ENCODE results near the gene C14orf180.
"Not testable (repeated sequence)": the region's sequence is repeated elsewhere in the genome, so short reads cannot be mapped to it uniquely, and the experiment has no call there.

C14orf180 gene

DNA sequence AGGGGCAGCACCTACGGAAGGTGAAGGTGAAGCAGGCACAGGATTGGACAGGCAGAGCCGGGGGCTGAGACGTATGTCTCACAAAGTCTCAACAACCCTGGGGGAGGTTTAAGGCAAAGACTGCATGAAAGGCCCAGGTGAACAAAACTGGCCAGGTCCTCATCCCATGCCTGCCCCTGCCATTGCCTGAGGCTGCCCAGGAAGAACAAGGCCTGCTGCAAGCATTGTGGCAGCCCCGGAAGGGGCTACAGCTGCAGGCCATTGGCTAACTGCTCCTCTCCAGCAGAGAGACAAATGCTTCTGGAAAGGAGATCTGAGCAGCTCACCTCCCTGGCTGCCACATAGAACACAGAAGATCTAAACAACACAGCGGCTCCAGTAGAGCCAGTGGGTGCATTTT is 45.4 kb downstream of the C14orf180 start:
- no peak for DNase-seq

DNA sequence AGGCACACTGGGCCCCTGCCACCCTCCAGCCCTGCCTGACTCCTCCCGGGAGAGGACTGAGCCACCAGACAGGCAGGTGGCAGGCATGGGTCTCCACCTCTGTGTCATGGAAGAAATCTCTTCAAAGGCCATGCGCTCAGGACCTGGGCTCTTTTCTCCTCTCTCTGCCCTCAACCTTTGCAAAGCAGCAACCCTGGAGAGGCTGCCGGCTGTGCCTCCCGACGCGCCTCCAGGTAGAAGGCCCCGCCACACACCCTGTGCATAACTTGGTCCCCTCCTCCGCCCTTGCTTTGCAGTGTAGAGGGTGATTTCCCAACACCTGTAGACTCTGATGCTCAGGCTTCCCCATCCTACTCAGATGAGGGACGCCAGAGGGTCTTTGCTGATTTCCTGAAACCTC is 53.2 kb downstream of the C14orf180 start:
- no peak for DNase-seq

DNA sequence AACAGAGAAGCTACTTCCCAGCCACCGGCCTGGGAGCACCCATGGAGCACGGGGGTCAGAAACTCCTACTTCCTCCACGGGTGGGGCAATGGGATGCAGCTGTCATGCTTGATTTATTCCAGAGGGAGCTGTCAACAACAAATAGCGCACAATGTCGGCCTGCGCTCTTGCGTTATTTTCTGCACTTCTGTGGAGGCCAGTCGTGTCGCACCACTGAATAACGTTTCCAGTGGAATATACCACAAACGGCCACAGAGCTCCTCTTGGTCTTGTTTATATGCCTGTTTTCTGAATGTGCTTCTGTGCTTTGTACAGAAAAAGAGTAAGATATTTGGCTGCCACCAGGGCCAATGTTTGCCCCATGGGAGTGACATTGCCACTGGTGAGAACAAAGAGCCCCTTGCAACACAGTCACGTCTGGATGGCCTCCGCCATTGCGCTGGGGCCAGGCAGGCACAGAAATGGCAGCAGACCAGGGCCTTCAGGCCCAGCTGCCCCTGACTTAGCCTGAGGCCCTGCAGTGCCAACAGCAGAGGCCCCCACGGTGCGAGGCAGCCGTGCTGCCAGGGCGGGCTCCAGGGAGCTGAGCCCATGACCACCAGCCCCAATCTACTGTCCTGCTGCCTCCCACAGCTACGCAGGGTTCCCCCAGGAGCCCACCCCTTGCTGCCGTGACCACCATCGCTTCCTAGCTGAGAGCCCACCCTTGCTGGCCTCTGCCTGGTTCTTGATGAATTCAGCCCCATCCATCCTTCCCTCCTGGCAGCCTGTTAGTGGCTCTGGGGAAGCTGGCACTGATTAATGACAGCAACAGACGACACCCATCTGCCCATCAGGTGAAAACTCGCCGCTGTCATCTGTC is 53.9 kb downstream of the C14orf180 start:
- no peak for DNase-seq

DNA sequence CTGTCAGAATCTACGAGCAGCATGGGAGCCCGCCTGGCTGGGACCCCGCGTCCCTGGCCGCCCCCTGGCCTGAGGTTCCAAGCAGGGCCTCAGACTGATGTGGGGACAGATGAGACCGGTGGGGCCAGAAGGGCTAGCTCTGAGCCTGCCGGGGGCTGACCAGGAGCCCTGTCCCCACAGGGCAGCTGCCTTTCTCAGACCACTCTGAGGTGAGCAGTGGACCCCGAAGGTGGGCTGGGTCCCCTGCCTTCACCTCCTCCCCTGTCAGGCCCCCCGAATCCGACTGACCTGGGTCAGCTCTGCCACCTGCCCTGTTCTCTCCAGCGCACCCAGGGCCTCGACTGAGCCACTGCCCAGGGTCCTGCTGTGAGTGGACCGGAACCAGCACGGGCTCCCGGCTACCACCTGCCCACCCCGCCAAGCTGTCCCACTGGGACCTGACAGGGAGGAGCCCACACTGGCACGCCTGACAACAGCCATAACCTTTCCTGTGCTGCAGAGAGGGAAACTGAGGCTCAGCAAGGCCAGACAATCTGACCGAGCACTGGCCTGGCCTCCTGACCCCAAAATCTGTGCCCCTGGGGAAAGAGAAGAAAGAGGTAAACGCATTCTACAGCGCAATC is 54.7 kb downstream of the C14orf180 start:
- DNase-seq: no peak

DNA sequence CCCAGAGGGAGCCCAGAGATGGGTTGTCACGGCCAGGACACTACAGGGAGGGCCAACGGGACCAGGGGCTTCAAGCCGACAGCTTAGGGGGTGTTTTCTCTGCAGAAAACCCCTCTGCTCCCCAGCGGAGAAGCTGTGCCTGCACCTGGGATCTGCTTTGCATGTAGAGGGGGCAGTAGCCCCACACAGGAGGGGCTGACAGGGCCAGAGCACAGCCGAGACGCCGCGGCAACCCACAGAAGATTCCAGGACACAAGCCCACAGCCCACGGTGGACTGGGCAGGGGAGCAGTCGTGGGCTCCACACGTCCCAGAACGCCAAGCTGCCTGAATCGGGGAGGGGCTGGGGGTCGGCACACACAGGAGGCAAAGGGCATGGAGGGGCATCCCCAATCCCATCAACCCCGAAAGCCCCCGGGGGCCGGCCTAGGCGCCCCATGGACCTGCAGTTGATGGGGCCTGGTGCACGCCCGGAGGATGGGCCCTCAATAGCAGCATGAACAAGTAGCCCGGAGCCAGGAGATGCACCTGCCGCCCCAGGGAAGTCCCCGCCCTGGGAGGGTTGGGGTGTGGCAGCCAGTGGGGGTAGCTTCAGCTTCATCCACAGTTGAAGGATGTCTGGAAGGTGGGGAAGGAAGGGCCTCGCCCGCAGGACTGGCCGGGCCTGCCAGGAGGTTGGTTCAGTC is 55.5 kb downstream of the C14orf180 start:
- DNase-seq: no peak

DNA sequence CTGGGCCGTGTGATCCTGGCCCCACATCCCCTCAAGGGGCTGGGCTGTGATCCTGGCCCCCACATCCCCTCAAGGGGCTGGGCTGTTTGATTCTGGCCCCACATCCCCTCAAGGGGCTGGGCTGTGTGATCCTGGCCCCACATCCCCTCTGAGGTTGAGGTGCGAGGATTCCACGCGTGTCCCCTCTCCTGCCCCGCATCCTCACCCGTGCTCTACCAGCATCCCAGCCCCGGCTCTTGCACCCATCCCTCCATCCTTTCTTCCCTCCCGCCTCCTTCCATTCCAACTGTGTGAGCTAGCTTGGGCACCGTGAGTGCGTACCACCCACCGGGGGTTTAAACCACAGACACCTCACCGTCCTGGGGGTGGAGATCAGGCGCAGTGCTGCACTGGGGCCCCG is 56.2 kb downstream of the C14orf180 start:
- DNase-seq: no peak

DNA sequence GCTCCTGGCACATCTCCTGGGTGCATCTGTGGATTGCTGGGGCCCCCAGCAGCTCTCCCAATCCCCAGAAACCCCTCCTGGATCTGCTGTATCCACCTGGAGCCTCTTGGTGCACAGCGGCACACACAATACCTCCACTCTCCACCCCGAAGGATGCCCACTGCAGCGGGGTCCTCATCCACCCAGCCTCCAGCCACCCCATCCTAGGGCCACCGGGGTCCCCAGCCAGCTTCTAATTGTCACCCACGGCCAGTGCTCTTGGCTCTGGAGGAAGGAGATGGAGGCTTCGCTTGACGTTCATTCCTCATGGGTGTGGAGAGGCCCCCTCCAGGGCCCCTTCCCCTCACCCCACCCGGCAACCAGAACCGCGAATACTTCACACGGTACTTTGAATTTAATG is 56.6 kb downstream of the C14orf180 start:
- DNase-seq: no peak

DNA sequence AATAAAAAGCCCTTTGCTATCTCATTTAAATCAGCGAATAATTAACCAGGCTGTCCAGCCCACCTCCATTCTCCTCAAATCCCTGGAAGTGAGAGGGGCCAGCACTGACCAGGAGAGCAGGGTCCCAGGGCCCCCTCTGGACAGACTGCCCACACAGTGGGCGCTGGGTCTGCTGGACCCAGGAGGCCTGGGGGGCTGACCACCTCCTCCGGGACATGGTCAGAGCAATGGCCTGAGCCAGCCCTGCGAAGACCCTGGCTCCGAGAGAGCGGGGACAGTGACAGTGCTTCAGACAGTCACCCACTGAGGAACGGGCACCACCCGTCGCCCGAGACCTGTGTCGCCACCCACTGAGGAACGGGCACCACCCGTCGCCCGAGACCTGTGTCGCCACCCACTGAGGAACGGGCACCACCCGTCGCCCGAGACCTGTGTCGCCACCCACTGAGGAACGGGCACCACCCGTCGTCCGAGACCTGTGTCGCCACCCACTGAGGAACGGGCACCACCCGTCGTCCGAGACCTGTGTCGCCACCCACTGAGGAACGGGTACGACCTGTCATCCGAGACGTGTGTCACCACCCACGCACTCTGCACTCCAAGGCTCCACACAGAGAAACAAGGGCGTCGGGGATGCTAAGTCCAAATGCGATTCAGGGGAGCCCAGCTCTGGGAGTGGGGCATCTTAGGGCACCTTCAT is 57.4 kb downstream of the C14orf180 start:
- not testable (repeated sequence) for DNase-seq

DNA sequence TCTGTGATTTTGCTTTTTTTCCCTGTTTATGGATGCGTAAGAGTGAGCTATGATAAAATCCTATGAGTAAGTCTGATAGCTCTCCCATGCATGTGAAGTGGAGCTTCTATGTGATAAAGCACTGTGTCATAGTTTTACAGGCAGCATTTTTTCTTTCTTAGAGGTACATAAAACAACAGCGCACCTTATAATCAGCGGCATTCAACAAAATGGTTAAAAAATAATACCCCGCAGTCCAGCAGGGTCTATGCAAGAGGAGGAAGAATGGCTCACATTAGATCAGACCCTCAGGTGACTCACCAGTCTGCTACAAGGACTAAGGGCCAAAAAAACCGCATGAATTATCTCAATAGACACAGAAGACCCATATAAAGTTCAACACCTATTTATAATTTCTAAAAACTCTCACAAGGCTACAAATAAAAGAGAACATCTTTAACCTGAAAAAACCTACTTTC is 58.0 kb downstream of the C14orf180 start:
- no peak for DNase-seq

DNA sequence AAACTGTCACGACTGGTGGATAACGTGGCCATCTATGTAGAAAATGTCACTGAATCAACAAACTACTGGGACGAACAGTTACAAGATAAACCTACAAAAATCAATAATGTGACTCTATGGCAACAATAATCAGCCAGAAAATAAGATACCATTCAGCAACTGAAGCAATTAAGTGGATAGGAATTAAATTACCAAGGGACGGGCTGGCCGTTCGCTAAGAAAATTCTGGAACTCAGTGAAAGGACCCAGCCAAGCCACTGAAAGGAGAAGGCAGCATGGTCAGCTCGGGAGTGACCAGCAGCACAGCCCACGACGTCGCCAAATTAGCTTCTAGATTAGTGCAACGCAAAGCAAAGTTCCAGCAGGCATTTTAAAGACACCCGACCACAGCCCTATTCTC is 58.6 kb downstream of the C14orf180 start:
- no peak for DNase-seq

DNA sequence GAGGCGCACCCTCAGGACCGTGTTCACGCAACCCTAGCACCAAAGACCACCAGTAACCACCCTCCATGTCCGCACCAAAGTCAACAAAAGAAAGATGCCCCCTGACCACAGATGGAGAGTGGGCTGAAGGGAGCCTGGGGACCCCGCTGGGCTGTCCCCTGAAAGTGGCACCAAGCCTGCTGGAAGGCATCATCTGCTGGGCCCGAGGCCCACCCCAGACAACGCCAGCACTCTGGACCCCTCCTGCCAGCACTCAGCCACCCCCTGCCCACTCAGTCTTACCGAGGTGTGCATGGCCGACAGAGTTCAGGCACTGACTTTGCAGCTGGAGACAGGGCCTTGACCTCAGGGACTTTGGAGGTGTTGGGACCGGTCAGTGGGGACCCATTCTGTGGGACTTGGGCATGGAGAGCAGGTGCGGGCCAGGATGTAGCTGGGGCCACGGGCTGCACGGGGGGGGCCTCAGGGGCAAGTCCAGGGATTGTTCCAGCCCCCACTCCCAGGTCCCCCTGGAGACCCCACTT is 59.4 kb downstream of the C14orf180 start:
- DNase-seq: no peak

DNA sequence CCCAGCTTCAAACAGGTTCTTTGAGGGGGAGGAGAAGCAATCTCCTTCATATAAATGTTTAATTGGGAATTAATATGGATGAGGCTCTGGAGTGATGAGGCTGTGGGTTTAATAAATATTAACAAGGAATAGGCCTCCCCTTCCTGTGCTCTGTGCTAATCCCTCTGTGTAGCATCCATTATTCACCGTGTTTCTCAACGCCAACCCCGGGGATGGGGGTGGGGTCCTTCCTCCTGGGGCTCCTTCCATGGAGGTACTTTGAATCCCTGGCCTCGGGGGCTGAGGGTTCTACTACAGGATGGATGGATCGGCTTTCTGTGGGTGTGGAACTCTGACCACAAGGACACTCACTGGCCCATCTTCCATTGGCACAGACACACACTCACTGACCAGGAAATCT is 59.9 kb downstream of the C14orf180 start:
- DNase-seq: no peak
